OCI-LY3 (cell line): ENCODE measurements around the gene TMEM89.

Experiments
- CTCF ChIP-seq: fragments of 200-600, 300-600 bp; sonication (generic); IDR thresholded peaks from 2 replicates; pipeline ENCODE4 v1.5.1; 2014; ENCODE audit warnings: antibody characterized with exemption, low read length, low read depth
- EZH2phosphoT487 ChIP-seq: fragments of 200-600 bp; shearing (Covaris generic); IDR thresholded peaks from 2 replicates; pipeline ENCODE4 v1.6.1; 2018; ENCODE audit warnings: antibody characterized with exemption, mixed run types, low read depth

GRCh38 chr3:48614044-48614443, 7.5 kb downstream of the TMEM89 start:
- TF ChIP-seq CTCF (no peak), EZH2phosphoT487 (no peak)
